ENCODE measurements around the gene COMMD1. TPM values are rescaled to one million over a fixed set of nuclear protein-coding genes. Genes with fewer than 3 reads are reported as not detected.
"Not testable (repeated sequence)": the region's sequence is repeated elsewhere in the genome, so short reads cannot be mapped to it uniquely, and the experiment has no call there.

COMMD1 gene
- total RNA-seq, 4 donors from 2014 or later: 32.3 to 50.4 (median 44.2) TPM

DNA sequence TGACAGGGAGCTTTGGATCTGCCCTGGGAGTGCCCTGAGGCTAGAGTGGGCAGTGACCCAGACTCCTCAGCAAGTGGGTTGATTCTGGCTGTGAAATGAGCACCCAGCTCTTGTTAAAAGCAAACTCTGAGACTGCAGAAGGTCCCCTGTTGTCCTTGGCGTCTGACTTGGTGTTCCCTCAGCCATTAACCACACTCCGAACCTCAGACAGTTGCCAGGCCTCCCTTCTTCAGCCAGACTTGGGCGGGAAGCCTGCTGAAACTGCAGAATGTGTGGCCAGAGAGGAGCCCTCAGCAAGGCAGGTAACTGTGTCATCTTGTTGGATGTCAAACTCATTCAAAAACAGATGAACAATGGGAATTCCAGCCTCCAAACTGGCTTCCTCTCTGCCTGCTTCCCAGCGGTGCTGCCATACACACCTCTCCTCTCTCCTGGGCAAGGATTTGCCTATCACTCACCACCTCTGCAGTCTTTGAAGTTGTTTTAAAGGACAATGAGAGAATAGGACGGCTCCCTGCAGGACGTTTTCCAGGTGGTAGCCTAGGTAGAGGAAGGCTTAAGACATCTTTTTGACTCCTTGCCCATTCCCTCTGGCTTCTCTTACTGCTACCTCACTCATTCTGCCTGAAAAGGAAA is 251.5 kb downstream of the COMMD1 start:
- H3K27me3 ChIP-seq: no peaks in the 10 kb centered on the region
- H3K4me3 ChIP-seq: no peak overlapping the region
- WGBS, 2 donors (ENCODE audit: low coverage in 1 of 2): 31 to 70% methylated on average over 2 to 3 of the region's 6 CpGs
- TF ChIP-seq POLR2AphosphoS5 (IDR thresholded peaks at IDR 0.05) (no peak), EP300 (IDR thresholded peaks at IDR 0.05) (no peak), POLR2A (IDR thresholded peaks at IDR 0.05) (no peak)
- TF ChIP-seq, protein P1, sequence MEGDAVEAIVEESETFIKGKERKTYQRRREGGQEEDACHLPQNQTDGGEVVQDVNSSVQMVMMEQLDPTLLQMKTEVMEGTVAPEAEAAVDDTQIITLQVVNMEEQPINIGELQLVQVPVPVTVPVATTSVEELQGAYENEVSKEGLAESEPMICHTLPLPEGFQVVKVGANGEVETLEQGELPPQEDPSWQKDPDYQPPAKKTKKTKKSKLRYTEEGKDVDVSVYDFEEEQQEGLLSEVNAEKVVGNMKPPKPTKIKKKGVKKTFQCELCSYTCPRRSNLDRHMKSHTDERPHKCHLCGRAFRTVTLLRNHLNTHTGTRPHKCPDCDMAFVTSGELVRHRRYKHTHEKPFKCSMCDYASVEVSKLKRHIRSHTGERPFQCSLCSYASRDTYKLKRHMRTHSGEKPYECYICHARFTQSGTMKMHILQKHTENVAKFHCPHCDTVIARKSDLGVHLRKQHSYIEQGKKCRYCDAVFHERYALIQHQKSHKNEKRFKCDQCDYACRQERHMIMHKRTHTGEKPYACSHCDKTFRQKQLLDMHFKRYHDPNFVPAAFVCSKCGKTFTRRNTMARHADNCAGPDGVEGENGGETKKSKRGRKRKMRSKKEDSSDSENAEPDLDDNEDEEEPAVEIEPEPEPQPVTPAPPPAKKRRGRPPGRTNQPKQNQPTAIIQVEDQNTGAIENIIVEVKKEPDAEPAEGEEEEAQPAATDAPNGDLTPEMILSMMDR (IDR thresholded peaks at IDR 0.05): no peak
- H3K36me3 ChIP-seq: no peaks in the 10 kb centered on the region
- H3K27ac ChIP-seq: no peak overlapping the region
- ATAC-seq: no peak
- no peaks in the 10 kb centered on the region for H3K4me1 ChIP-seq
- peaks cover 0 to 10% (median 0%) of the 10 kb centered on the region in 3 donors for H3K9me3 ChIP-seq

DNA sequence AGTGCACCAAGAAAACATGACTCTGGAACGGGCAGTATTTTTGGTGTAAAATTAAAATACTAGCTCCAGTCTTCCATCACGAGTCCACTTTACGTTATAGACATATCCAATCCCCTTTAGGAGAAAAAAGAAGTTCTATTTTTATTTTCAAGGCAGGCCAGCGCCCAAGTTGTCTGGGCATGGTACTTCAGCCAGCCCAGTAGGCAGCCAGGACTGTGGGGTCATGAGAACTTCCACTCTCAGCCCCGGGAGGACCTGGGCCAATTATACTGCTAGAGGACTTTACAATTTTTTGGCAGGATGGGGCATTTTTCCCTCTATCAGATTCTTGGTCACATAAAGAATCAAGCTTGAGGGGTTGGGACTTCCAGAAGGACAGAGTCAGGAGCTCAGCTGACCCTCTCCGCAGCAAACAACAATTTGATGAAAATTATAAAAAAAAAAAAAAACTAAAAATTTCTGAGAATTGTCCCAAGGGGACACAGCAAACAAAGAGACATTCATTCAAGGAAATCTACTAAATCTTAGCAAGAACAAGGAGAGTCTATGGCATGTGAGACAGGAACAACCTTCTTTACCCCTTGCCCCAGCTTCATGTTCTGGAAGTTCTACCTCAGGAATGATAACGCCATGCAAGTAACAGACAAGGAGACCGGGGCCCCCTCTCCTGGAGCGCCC is 253.1 kb downstream of the COMMD1 start:
- H3K4me3 ChIP-seq: no peak overlapping the region
- no peaks in the 10 kb centered on the region for H3K36me3 ChIP-seq
- TF ChIP-seq POLR2AphosphoS5 (IDR thresholded peaks at IDR 0.05) (no peak), POLR2A (IDR thresholded peaks at IDR 0.05) (no peak), EP300 (IDR thresholded peaks at IDR 0.05) (no peak)
- TF ChIP-seq, protein P1 (IDR thresholded peaks at IDR 0.05): no peak
- peaks cover 0 to 10% (median 0%) of the 10 kb centered on the region in 3 donors for H3K9me3 ChIP-seq
- no peak for ATAC-seq
- no peak overlapping the region for H3K27ac ChIP-seq
- H3K4me1 ChIP-seq: no peaks in the 10 kb centered on the region
- 74 to 83% methylated on average over 5 to 6 of the region's 9 CpGs for WGBS, 2 donors (ENCODE audit: low coverage in 1 of 2)
- no peaks in the 10 kb centered on the region for H3K27me3 ChIP-seq

DNA sequence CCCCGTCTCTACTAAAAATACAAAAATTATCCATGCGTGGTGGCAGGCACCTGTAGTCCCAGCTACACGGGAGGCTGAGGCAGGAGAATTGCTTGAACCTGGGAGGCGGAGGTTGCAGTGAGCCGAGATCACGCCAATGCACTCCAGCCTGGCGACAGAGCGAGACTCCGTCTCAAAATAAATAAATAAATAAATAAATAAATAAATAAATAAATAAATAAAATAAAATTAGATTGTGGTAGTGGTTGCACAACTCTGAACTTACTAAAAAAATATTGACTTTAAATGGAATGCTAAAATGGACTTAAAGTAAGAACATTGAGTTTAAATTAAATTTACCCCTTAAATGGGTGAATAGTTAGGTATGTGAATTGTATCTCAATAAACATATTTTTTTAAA is 255.2 kb downstream of the COMMD1 start:
- H3K27ac ChIP-seq, H3K4me3 ChIP-seq, H3K36me3 ChIP-seq, H3K27me3 ChIP-seq, ATAC-seq, H3K9me3 ChIP-seq, H3K4me1 ChIP-seq: not testable (repeated sequence)
- 93 to 96% methylated on average over 7 to 8 of the region's 9 CpGs for WGBS, 2 donors (ENCODE audit: low coverage in 1 of 2)

DNA sequence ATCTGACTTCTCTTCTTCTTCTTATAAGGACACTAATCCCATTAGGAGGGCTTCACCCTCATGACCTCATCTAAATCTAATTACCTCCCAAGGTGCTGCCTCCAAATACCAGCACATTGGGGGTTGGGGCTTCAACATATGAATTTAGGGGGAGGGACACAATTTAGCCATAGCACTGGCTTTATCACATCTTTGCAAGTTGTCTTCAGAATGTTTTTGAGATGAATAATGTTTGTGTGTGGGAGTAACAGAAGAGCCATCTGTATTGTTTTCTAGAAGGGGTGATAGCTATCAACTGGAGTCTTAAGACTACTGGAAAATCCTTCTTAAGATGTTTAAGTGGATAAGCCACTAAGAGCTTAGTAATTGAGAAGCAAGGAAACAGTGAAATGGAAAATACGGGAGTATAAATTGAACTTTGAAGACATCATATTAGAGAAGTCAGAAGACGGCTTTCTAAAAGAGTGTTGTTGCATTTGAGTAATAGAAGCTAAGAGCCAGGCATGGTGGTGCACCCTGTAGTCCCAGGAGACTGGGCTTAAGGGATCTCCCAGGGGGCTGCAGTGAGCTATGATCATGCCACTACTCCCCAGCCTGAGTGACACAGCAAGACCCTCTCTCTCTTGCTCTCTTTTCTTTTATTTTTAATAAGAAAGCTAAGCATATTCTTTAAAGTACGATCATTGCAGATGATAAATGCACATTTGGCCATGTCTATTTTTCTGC is 257.8 kb downstream of the COMMD1 start:
- TF ChIP-seq, protein P1 (IDR thresholded peaks at IDR 0.05): no peak
- TF ChIP-seq POLR2AphosphoS5 (IDR thresholded peaks at IDR 0.05) (no peak), POLR2A (IDR thresholded peaks at IDR 0.05) (no peak), EP300 (IDR thresholded peaks at IDR 0.05) (no peak)
- ATAC-seq: no peak
- Histone ChIP-seq H3K4me1 (no peaks in the 10 kb centered on the region), H3K27me3 (no peaks in the 10 kb centered on the region), H3K36me3 (no peaks in the 10 kb centered on the region), H3K9me3 (no peaks in the 10 kb centered on the region), H3K27ac (no peak overlapping the region), H3K4me3 (no peak overlapping the region)
- 78 to 81% methylated on average over 3 of the region's 3 CpGs for WGBS, 2 donors (ENCODE audit: low coverage in 1 of 2)

DNA sequence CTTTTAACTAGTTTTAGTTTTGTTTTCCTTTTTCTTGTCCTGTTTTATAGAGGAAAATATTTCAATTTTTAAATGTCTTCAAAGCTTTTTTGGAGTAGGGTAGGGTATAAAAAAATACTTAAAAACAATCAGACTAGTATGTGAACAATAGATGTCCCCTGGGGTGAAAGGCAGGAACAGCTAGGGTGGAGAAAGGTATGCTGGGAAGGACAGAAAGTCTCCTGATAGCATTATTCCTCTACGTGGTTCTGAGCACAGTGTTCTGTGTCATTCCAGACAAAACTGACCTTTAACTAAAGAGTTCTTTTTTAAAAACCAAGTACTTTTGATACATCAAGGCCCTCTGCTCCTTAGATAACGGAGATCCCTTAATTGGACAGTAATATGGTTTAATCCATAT is 258.4 kb downstream of the COMMD1 start:
- Histone ChIP-seq H3K27ac (no peak overlapping the region), H3K4me1 (no peaks in the 10 kb centered on the region), H3K9me3 (no peaks in the 10 kb centered on the region), H3K4me3 (no peak overlapping the region), H3K36me3 (no peaks in the 10 kb centered on the region), H3K27me3 (no peaks in the 10 kb centered on the region)
- TF ChIP-seq POLR2AphosphoS5 (IDR thresholded peaks at IDR 0.05) (no peak), POLR2A (IDR thresholded peaks at IDR 0.05) (no peak), EP300 (IDR thresholded peaks at IDR 0.05) (no peak)
- TF ChIP-seq, protein P1 (IDR thresholded peaks at IDR 0.05): no peak
- 58 to 60% methylated on average over 2 of the region's 2 CpGs for WGBS, 2 donors (ENCODE audit: low coverage in 1 of 2)
- ATAC-seq: no peak

Measured in gastroesophageal sphincter (tissue), 4 donors.